Epithelial cell of proximal tubule (primary cell): ENCODE measurements around the gene MRPL48. TPM values are rescaled to one million over a fixed set of nuclear protein-coding genes. Genes with fewer than 3 reads are reported as not detected.

Experiments
- DNase-seq: peaks from one replicate; pipeline ENCODE4 v3.0.0-alpha.2; 2011; ENCODE audit warnings: low read depth
- H3K4me3 ChIP-seq: 2 replicates; pipeline ENCODE4 v1.5.1; 2011; ENCODE audit warnings: low read depth, mild to moderate bottlenecking, low read length
- CTCF ChIP-seq: conservative IDR thresholded peaks from 2 replicates; pipeline ENCODE4 v1.5.1; 2012; ENCODE audit warnings: low read depth, mild to moderate bottlenecking, low read length
- total RNA-seq: library from RNA; depleted of rRNA; stranded (reverse); fragments of >200 nt; gene quantifications from 2 replicates; pipeline ENCODE4 v1.2.3, GENCODE V29; 2015

MRPL48 gene
- total RNA-seq, 1 donor from 2014 or later, result 49.4 TPM

- H3K4me3 ChIP-seq, result no peak overlapping the region
- no peak for TF ChIP-seq CTCF
- DNase-seq, result no peak
Observed at GRCh38 chr11:73914284-73914683, 126.6 kb downstream of the MRPL48 start.

Other genes with a start within 250 kb of the MRPL48 start
- gene FAM168A, start 189.8 kb upstream of the MRPL48 start, total RNA-seq, result 10.0 and 12.1 TPM in 2 replicates
- gene PLEKHB1, start 141.3 kb upstream of the MRPL48 start, total RNA-seq, result 2.5 and 4.6 TPM in 2 replicates
- gene RAB6A, start 26.8 kb upstream of the MRPL48 start, total RNA-seq, result 71.4 and 158 TPM in 2 replicates
- 133 and 134 TPM in 2 replicates for gene COA4, start 89.0 kb downstream of the MRPL48 start, total RNA-seq
- gene PAAF1, start 89.1 kb downstream of the MRPL48 start, total RNA-seq, result 6.0 and 6.5 TPM in 2 replicates
- gene DNAJB13, start 163.2 kb downstream of the MRPL48 start, total RNA-seq, result 0.46 TPM in 1 of 2 replicates, not detected in the other
- gene UCP2, start 195.0 kb downstream of the MRPL48 start, total RNA-seq, result 86.2 and 139 TPM in 2 replicates
- 0.06 and 0.22 TPM in 2 replicates for gene UCP3, start 221.2 kb downstream of the MRPL48 start, total RNA-seq